Measurements from ENCODE around the gene MED31.
"Not testable (repeated sequence)": the region's sequence is repeated elsewhere in the genome, so short reads cannot be mapped to it uniquely, and the experiment has no call there.

Gene MED31

GRCh38 chr17:6669479-6670212 lies 18.2 kb upstream of the MED31 start:
- H3K36me3 ChIP-seq (replicated peaks): no peaks in the 10 kb centered on the region
- H3K4me1 ChIP-seq: no peaks in the 10 kb centered on the region
- DNase-seq (ENCODE audit: low spot score in 2 of 2): no peak
- H3K27me3 ChIP-seq (ENCODE audit: low read depth): no peaks in the 10 kb centered on the region
- no peak overlapping the region for H3K4me3 ChIP-seq
- no peaks in the 10 kb centered on the region for H3K9me3 ChIP-seq
- in situ Hi-C loops (cut with MboI; ENCODE audit: low sequenced_read_pairs): loop anchor here (10.0 to 25.0 kb wide), 2 partner anchors 335 to 493 kb away; no protein-coding TSS in a partner anchor

GRCh38 chr17:6668727-6669425 lies 17.5 kb upstream of the MED31 start:
- no peaks in the 10 kb centered on the region for H3K36me3 ChIP-seq (replicated peaks)
- H3K27me3 ChIP-seq (ENCODE audit: low read depth): no peaks in the 10 kb centered on the region
- H3K4me3 ChIP-seq: no peak overlapping the region
- in situ Hi-C loops (cut with MboI; ENCODE audit: low sequenced_read_pairs): loop anchor here (10.0 to 25.0 kb wide), 2 partner anchors 336 to 493 kb away; no protein-coding TSS in a partner anchor
- no peaks in the 10 kb centered on the region for H3K9me3 ChIP-seq
- H3K4me1 ChIP-seq: no peaks in the 10 kb centered on the region
- no peak for DNase-seq (ENCODE audit: low spot score in 2 of 2)

GRCh38 chr17:6668219-6668618 lies 16.8 kb upstream of the MED31 start:
- H3K4me3 ChIP-seq: no peak overlapping the region
- H3K9me3 ChIP-seq: no peaks in the 10 kb centered on the region
- no peaks in the 10 kb centered on the region for H3K4me1 ChIP-seq
- H3K36me3 ChIP-seq (replicated peaks): no peaks in the 10 kb centered on the region
- no peaks in the 10 kb centered on the region for H3K27me3 ChIP-seq (ENCODE audit: low read depth)
- in situ Hi-C loops (cut with MboI; ENCODE audit: low sequenced_read_pairs): loop anchor here (10.0 to 25.0 kb wide), 2 partner anchors 337 to 494 kb away; no protein-coding TSS in a partner anchor
- no peak for DNase-seq (ENCODE audit: low spot score in 2 of 2)

GRCh38 chr17:6667516-6667915 lies 16.1 kb upstream of the MED31 start:
- in situ Hi-C loops (cut with MboI; ENCODE audit: low sequenced_read_pairs): loop anchor here (10.0 to 25.0 kb wide), 2 partner anchors 337 to 495 kb away; no protein-coding TSS in a partner anchor
- Histone ChIP-seq H3K36me3 (replicated peaks) (no peaks in the 10 kb centered on the region), H3K4me1 (no peaks in the 10 kb centered on the region), H3K27me3 (ENCODE audit: low read depth) (peaks cover 3% of the 10 kb centered on the region; the same call in 1 of the 2 replicates), H3K9me3 (no peaks in the 10 kb centered on the region), H3K4me3 (no peak overlapping the region)
- no peak for DNase-seq (ENCODE audit: low spot score in 2 of 2)

GRCh38 chr17:6666557-6666956 lies 15.2 kb upstream of the MED31 start:
- Histone ChIP-seq H3K4me1 (no peaks in the 10 kb centered on the region), H3K9me3 (no peaks in the 10 kb centered on the region), H3K4me3 (no peak overlapping the region), H3K36me3 (replicated peaks) (no peaks in the 10 kb centered on the region), H3K27me3 (ENCODE audit: low read depth) (peaks cover 6% of the 10 kb centered on the region)
- in situ Hi-C loops (cut with MboI; ENCODE audit: low sequenced_read_pairs): loop anchor here (10.0 to 25.0 kb wide), 2 partner anchors 338 to 496 kb away; no protein-coding TSS in a partner anchor
- DNase-seq (ENCODE audit: low spot score in 2 of 2): no peak

- no peaks in the 10 kb centered on the region for H3K36me3 ChIP-seq (replicated peaks)
- H3K9me3 ChIP-seq: no peaks in the 10 kb centered on the region
- H3K27me3 ChIP-seq (ENCODE audit: low read depth): peaks cover 11% of the 10 kb centered on the region
- peak; percentile 66 to 79 for DNase-seq (ENCODE audit: low spot score in 2 of 2)
- H3K4me3 ChIP-seq: no peak overlapping the region
- H3K4me1 ChIP-seq: no peaks in the 10 kb centered on the region
- in situ Hi-C loops (cut with MboI; ENCODE audit: low sequenced_read_pairs): loop anchor here (10.0 to 25.0 kb wide), 2 partner anchors 339 to 496 kb away; no protein-coding TSS in a partner anchor
These were observed 14.7 kb upstream of the MED31 start for GRCh38 chr17:6666077-6666521.

GRCh38 chr17:6663200-6663599 lies 11.8 kb upstream of the MED31 start:
- peaks cover 22% of the 10 kb centered on the region for H3K27me3 ChIP-seq (ENCODE audit: low read depth)
- not testable (repeated sequence) for H3K36me3 ChIP-seq (replicated peaks); H3K4me1 ChIP-seq; DNase-seq (ENCODE audit: low spot score in 2 of 2); H3K9me3 ChIP-seq; H3K4me3 ChIP-seq
- in situ Hi-C loops (cut with MboI; ENCODE audit: low sequenced_read_pairs): loop anchor here (10.0 to 25.0 kb wide), 2 partner anchors 342 to 499 kb away; no protein-coding TSS in a partner anchor

GRCh38 chr17:6661464-6661848 lies 10.1 kb upstream of the MED31 start:
- in situ Hi-C loops (cut with MboI; ENCODE audit: low sequenced_read_pairs): loop anchor here (10.0 to 25.0 kb wide), 2 partner anchors 343 to 501 kb away; no protein-coding TSS in a partner anchor
- H3K4me1 ChIP-seq: no peaks in the 10 kb centered on the region
- no peaks in the 10 kb centered on the region for H3K36me3 ChIP-seq (replicated peaks)
- no peak overlapping the region for H3K4me3 ChIP-seq
- H3K9me3 ChIP-seq: no peaks in the 10 kb centered on the region
- DNase-seq (ENCODE audit: low spot score in 2 of 2): no peak
- H3K27me3 ChIP-seq (ENCODE audit: low read depth): peaks cover 22% of the 10 kb centered on the region

GRCh38 chr17:6660805-6661463 lies 9.5 kb upstream of the MED31 start:
- H3K4me1 ChIP-seq: no peaks in the 10 kb centered on the region
- DNase-seq (ENCODE audit: low spot score in 2 of 2): no peak
- H3K36me3 ChIP-seq (replicated peaks): no peaks in the 10 kb centered on the region
- in situ Hi-C loops (cut with MboI; ENCODE audit: low sequenced_read_pairs): loop anchor here (10.0 to 25.0 kb wide), 2 partner anchors 344 to 501 kb away; no protein-coding TSS in a partner anchor
- no peaks in the 10 kb centered on the region for H3K9me3 ChIP-seq
- no peak overlapping the region for H3K4me3 ChIP-seq
- H3K27me3 ChIP-seq (ENCODE audit: low read depth): peaks cover 22% of the 10 kb centered on the region

- peaks cover 22% of the 10 kb centered on the region for H3K27me3 ChIP-seq (ENCODE audit: low read depth)
- no peaks in the 10 kb centered on the region for H3K9me3 ChIP-seq
- no peak overlapping the region for H3K4me3 ChIP-seq
- no peaks in the 10 kb centered on the region for H3K4me1 ChIP-seq
- DNase-seq (ENCODE audit: low spot score in 2 of 2): no peak
- H3K36me3 ChIP-seq (replicated peaks): no peaks in the 10 kb centered on the region
- in situ Hi-C loops (cut with MboI; ENCODE audit: low sequenced_read_pairs): loop anchor here (10.0 to 25.0 kb wide), 2 partner anchors 345 to 502 kb away; no protein-coding TSS in a partner anchor
These were observed 8.7 kb upstream of the MED31 start for GRCh38 chr17:6660101-6660500.

- in situ Hi-C loops (cut with MboI; ENCODE audit: low sequenced_read_pairs): loop anchor here (25.0 kb wide), 1 partner anchor 504 kb away; no protein-coding TSS in a partner anchor
- H3K27me3 ChIP-seq (ENCODE audit: low read depth): peaks cover 22% of the 10 kb centered on the region
- H3K4me3 ChIP-seq; H3K36me3 ChIP-seq (replicated peaks); DNase-seq (ENCODE audit: low spot score in 2 of 2); H3K9me3 ChIP-seq; H3K4me1 ChIP-seq: not testable (repeated sequence)
These were observed 7.0 kb upstream of the MED31 start for GRCh38 chr17:6658411-6658810.

- Histone ChIP-seq H3K36me3 (replicated peaks) (no peaks in the 10 kb centered on the region), H3K4me3 (no peak overlapping the region), H3K9me3 (no peaks in the 10 kb centered on the region), H3K4me1 (no peaks in the 10 kb centered on the region), H3K27me3 (ENCODE audit: low read depth) (peaks cover 22% of the 10 kb centered on the region)
- DNase-seq (ENCODE audit: low spot score in 2 of 2): no peak
- in situ Hi-C loops (cut with MboI; ENCODE audit: low sequenced_read_pairs): loop anchor here (25.0 kb wide), 1 partner anchor 505 kb away; no protein-coding TSS in a partner anchor
These were observed 6.4 kb upstream of the MED31 start for GRCh38 chr17:6657633-6658287.

Measured in HAP-1 (cell line).